Ovary (tissue), 3 donors: ENCODE data around the gene COL6A1.

Experiments used
- CTCF ChIP-seq, 3 donors: fragments of 450-650 bp in 2 of 3; fragments of 200-600 bp in 1 of 3; IDR thresholded peaks; one replicate each; pipeline versions ENCODE4 v1.5.1 to v1.8.0; 2016 to 2022; ENCODE audit warnings: antibody characterized with exemption in 3 of 3, mild to moderate bottlenecking in 1 of 3
- EP300 ChIP-seq: sonication (generic); formaldehyde crosslinking; IDR thresholded peaks from one replicate; pipeline ENCODE4 v1.6.1; 2017; ENCODE audit warnings: antibody characterized with exemption
- POLR2A ChIP-seq: fragments of 450-650 bp; IDR thresholded peaks from one replicate; pipeline ENCODE4 v1.6.1; 2017; ENCODE audit warnings: antibody characterized with exemption, mild to moderate bottlenecking, moderate library complexity
- donor health status: DM: no; HTN: no; CAD: no.

GRCh38 chr21:46004168-46004861 is 22.7 kb downstream of the COL6A1 start:
- TF ChIP-seq CTCF (IDR thresholded peaks at IDR 0.05) (no peak), POLR2A (no peak), EP300 (no peak)
